ENCODE results near the gene GOLGA6D.
"Not testable (repeated sequence)": the region's sequence is repeated elsewhere in the genome, so short reads cannot be mapped to it uniquely, and the experiment has no call there.

DNA sequence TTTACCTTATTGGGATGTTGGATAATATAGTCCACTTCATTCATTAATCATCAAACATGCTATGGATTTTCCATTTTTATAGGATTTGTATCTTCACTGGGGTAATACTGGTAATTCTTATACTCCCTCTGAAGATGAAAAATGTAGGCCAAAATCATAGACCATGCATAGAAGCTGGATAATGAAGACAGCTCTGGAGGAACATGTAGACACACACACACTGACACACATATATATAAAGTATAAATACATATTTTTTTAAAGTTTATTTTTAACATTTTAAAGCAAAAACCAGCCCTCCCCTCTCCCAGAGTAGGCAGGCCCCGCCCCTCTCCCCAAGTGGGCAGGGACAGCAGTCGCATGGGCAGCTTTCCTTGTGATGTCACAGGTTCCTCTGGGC lies 24.6 kb upstream of the GOLGA6D start, which contains the start of gene GOLGA6C:
- TF ChIP-seq, protein P1, sequence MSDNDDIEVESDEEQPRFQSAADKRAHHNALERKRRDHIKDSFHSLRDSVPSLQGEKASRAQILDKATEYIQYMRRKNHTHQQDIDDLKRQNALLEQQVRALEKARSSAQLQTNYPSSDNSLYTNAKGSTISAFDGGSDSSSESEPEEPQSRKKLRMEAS (IDR thresholded peaks at IDR 0.05; ENCODE audit: low read depth, low read length): not testable (repeated sequence)
- not testable (repeated sequence) for TF ChIP-seq POLR2A (IDR thresholded peaks at IDR 0.05; ENCODE audit: extremely low read depth, insufficient read length); CTCF (IDR thresholded peaks at IDR 0.05; ENCODE audit: low read depth, low read length); MYC (IDR thresholded peaks at IDR 0.05; ENCODE audit: low read depth, low read length)

Measured in NB4 (cell line).